Renal pelvis (tissue), 4 donors: Measurements from ENCODE around the gene EPHB6. TPM values are rescaled to one million over a fixed set of nuclear protein-coding genes. Genes with fewer than 3 reads are reported as not detected.
A peak's percentile ranks its signal among the peaks of the same experiment; 100 is the strongest.

ENCODE experiments used
- DNase-seq: peaks from one replicate; pipeline ENCODE4 v3.0.0-alpha.2; 2013
- polyA plus RNA-seq, 3 donors: library from polyadenylated mRNA; unstranded; fragments of 120-200 nt; gene quantifications; one replicate each; pipeline ENCODE4 v1.2.1, GENCODE V29; 2013; ENCODE audit not compliant: insufficient read length in 3 of 3

The EPHB6 gene
- polyA plus RNA-seq, 3 donors: 21.3 to 27.8 (median 24.5) TPM

DNA sequence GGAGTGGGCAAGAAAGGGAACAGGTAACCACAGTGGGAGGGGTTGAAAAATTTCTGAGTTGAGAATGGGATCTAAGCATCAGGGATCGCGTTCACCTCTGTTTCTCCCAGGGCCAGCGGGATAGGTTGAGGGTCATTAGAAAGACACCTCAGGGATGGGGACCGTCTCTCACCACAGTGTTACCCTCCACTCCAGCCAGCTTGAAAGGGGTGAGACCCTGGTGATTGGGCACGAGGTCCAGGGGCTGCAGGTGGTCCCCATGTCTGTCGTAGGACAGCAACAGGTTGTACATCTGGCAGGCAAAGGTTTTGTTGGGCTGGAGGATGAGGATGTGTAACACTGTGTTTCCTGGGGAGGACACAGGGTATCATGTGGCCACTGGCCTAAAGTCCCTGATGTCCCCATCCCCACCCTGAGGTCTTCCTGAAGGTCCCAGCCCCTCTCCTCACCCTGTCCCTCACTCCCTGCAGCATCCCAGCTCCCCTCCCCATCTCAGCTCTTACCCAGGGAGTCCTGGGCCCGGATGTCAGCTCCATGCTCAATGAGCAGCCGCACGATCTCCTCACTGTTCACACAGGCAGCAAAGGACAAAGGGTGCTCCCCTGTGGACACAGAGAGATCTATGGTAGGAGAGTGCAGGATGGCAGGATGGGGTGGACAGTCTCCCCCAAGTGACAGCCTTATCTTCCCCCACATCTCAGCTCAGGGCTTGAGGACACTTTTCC, 21.5 kb downstream of the EPHB6 start:
- no peak for DNase-seq

DNA sequence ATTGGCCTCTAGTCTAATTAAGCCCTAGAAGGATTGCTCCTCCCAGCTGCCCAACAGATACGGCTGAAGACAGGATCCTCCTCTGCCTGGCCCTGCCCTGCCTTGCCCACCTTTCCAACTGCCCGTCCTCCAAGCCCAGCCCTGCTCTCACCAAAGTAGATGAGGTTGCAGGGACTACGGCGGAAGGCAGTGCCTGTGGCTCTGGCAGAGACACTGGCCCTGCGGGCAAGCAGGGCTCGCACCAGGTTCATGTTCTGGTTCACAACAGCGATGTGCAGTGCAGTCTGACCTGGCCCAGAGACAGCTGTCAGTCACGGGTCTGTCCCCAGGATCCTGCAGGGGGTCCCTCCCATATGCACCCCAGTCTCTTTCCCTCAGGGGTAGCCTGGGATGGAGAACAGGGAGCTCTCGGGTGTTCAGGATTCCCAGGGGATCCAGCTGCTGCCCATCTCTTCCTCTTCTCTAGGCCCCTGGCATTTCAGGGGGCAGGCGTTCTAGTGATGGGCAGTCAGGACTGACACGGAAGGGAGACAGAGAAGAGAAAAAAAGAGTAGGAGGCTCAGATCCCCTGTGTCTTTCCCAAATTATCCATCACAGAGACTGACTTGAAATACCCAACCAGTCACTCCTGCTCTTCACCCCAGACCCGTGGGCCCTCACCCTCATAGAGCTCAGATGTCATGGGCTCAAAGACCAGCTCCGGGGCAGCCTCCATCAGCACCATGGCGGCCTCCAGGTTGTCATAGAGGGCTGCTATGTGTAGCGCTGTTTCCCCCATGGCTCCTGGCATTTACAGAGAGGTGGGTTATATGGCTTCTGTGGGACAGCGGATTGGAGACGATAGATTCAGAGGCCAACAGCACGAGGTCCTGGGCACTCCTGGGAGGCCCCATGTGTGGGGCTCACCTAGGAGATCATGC, 22.4 kb downstream of the EPHB6 start:
- DNase-seq: no peak

DNA sequence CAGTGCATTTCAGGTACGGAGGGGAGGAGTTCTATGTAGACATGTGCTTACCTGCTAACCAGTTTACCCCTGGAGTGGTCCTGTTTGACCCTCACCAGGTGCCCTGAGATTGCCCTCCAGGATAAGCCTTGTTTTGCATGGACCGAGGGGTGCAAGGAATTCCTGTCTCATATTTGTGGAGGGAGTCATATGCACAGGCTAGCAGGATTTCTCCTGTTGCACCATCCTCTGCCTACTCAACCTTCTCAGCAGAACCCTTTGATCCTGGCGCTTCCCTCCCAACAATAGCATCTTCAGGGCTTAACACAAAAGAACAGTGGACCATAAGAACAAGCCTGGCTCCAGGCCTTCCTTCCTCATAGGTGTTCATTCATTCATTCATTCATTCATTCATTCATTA, 23.4 kb downstream of the EPHB6 start:
- no peak for DNase-seq

DNA sequence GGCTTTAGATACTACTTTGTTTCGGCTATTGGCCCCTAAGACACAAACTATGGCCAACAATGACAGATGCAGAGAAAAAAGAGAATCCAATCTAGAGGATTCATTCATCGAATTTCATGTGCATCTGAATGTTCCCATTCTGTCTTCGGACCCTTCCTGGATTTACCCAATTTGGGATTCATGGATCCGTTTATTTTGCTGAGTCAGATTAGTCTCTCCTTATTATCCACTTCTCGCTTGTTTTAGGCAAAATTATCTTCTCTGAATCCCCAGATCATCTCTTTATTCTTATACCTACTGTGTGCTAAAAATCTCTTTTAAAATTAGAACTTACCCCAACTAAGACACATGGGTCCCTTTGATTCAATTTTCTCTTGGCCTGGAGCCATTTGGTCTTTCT, 24.2 kb downstream of the EPHB6 start:
- DNase-seq: no peak

DNA sequence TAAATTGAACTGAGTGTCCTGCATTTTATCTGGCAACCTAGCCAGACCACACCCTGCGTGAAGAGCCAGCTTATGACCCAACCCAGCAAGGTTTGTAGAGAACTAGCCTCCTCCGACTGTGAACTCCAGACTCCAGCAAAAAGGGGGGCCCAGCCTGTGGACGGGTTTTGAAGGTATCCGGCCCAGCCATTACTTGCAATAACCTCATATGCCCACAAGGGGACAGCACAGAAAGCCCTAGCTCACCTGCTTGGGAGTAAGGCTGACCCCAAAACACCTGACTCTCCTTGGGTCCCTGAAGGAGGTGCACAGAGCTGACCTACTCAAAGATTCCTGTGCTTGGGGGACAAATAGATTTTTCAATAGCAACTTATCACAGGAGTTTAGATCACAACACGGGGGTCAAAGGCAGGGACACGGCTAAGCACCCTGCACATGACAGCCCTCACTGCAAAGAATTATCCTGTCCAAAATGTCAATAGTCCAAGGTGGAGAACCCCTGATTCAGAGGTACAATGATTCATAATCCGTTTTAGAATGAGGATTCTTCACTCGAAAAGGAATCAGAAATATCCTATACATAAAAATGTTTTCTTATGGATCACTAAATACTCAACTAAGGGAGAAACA, 26.1 kb downstream of the EPHB6 start:
- DNase-seq: no peak

DNA sequence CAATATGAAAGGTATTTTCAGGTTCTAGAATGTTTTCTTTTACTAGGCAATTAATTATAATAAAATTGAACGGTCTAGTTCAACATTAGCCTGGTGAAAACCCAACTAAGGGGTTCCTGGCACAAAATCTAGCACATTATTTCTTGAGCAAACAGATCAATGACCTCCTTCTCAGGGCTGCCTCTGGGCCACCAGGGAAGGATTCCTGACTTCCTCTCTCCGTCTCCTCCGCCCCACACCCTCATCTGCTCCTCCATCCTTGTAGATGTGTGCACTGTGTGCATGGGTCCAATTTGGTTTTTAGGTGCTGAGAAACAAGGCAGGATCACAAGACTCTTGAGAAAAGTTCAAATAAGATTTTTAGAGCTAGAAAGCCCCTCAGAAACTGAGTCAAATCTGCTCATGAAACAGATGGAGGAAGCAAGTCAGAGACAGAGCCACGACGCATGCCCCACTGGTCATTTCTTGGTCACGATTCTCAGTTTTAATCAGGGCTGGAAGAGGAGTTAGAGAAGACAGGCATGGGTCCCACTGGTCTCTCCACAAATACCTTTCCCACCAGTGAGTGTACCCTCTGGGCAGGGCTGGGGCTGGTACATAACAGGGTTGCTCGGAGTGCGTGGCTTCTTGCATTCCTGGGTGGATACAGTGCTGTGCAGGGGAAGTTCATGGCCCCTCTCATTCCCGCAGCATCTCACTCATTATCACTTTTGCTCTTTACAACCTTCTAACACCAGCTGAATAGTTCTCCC, 26.9 kb downstream of the EPHB6 start:
- no peak for DNase-seq

DNA sequence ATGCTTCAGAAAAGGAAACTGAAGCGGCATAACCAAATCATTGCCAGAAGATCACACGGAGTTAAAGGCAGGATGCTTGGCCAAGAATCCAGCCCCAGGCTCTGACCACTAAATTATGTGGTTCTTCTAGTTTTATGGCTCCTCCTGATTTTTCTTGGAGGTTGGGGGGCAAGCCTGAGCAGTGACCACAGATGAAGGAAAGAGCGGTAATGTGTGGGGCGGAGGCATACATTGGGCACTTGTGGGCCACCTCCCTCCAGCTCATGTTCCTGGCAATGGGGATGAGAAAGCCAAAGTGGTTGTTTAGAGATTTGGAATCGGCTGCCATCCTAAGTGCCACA, 27.4 kb downstream of the EPHB6 start:
- DNase-seq: no peak

DNA sequence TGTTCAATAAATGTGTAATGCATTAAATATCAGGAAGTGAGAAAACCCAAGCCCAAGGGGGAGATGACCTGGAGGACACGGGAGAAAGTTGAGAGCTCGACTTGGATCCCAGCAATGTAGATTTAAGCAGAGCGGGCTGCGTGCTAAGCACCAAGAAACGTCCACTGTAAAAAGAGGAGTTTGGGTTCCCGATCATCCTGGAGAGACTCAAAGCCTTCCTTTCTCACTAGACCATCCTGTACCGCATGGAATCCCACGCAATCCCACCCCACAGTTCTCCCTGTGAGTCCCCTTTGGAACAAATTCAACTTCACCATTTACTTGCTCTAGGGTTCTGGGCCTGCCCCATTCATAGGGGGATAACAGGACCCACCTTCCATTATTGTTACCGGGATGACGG, 28.3 kb downstream of the EPHB6 start:
- no peak for DNase-seq

DNA sequence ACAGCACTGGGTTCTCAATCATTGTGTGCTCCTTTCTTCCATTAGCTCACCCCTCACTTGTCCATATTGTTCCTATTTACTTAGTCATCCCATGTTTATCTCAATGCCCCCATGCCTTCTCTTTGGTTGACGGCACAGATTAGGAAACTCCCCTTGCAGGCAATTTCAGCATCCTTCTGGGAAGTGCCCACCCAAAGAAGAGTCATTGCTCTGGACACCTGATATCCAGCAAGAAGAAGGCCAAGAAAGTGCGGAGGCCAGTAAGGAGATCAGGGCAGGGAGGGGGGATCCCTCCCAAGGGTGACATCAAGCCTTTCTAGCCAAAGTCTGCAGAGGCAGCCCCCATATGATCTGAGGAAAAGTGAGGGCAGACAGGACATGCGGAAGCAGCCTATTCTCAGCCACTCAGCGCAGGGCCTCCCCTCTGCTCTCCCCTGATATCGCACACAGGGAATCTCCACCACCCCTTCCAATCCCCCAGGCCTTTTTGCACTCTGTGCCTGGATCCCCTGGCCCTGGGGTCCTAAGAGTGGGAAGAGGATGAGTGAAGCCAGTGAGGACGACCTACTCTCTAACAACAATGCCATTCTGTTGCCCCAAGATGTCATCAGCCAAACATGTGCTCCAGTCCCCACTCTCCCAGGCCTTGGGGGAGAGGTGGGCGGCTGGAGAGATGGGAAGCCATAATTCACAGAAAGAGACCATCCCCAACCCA, 28.9 kb downstream of the EPHB6 start:
- DNase-seq: no peak

DNA sequence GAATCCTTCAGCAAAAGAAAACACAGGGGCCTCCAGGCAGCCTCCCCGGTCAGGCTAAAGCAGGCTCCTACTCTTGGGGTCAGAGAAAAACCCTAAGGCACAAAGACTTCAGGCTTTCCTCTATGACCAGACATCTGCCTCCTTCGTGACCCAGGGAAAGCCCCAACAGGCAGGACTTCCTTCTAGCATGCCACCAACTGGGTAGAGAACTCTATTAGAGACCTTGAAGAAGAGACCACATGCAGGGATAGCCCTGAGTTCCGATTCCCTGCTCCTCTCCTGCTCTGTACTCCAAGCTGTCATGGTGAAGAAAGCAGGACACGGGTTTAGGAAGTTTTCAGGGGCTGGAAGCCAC, 29.4 kb downstream of the EPHB6 start:
- DNase-seq: no peak

DNA sequence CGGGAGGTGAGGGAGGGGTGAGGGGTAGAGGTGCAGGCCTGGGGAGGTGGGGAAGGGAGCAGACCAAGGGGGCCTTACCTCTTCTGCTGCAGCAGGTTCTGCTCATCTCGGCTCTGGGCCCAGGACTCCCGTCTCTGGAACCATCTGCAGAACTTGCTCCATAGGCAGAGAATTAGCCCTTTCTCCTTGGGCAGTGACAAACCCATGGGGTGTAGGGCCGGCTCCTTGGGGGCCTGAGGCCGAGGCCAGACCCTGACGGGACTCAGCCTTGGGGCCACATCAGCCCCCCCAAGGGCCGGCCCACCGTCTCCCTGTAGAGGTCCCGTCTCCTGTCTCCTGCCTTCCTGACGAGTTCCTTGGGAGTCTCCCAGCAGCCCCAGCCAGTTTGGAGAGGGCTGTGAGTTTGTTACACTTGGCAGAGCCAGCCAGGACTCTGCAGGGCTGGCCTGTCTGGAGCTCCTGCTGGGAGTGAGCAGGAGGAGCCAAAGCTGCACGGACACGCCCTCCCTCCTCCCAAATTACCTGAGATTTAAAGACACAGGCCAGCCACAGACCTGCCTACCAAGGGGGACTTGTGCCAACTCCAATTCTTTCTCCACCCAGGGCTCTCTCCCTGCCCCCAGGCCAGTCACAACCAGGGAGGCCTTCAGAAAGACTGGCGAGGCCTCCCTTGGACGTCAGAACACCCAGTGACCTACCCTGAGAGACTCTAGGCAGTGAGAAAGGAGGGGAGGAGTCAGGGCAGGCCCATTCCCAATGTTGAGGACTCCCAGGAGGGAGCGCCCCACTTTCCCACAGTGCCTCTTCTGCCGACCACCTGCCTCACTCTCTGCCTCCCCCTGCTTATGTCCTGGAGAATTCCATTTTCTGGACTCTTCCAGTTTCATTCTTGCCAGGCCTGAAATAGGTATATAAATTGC, 30.7 kb downstream of the EPHB6 start, which contains the start of gene TRPV6:
TRPV6 (minus strand) TSS at position 435 of the 920 bp plus-strand sequence.
- DNase-seq: peak; percentile 34

DNA sequence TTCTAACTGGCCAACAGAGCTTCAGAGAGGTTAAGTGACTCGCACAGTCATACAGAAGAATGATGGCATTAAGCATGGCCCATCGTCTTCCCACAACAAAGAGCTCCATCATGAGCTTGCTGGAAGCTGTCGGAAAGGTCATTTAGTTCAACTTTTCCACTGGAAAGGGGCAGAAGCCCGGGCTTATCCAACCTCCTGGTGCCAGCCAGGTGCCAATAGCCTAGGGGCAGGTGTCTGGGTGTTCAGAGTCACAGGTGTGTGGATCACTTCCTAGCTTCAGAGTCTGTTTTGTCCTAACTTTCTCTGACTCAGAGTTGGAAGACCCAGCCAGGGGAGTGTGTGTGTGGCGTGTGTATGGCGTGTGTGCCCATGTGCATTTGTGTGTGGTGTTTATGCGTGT, 32.0 kb downstream of the EPHB6 start:
- no peak for DNase-seq

DNA sequence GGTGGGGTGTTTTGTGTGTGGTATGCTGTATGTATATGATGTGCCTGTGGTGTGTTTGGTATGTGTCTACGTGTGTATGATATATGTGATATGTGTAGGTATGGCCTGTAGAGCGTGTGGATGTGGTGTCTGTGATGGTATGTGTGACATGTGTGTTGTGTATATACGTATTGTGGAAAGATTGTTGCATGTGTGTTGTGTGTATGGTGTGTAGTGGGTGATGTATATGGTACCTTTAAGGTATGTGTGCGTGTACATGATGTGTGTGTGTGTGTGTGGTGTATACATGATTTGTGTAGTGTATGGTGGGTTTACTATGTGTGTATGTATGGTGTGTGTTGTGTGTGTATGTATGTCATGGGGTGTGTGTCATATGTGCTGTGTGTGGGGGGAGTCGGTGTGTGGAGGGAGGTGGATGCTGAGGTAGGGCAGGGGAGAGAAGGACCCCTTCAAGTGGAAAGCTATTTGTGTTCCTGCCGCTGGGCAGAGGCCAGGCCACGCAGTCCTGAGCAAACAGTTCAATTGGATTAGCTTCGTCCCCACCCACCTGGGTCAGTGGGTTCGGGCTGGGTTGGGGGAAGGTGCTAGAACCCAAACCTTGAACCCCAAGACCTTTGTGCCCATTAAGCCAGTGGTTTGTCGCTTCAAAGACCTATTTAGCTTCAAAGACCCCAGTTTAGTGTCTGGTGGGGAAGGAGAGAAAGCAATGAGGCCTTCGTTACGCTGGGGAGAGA, 32.6 kb downstream of the EPHB6 start:
- DNase-seq: no peak

DNA sequence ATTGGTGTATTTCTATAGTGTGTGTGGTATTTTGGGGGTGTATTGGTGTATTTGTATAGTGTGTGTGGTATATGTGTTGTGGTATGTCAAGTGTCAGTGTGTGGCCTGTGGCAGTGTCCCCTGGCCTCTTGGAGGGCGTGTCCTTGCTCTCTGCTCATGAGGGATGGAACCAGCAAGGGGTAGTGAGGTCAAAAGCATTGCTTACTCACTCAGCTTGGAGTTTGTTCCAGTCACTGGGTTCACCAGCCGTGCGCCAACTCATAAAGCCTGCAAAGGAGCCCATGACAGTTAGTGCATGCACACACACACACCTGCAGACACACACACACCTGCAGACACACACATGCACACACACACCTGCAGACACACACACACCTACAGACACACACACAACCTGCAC, 34.9 kb downstream of the EPHB6 start:
- DNase-seq: no peak

DNA sequence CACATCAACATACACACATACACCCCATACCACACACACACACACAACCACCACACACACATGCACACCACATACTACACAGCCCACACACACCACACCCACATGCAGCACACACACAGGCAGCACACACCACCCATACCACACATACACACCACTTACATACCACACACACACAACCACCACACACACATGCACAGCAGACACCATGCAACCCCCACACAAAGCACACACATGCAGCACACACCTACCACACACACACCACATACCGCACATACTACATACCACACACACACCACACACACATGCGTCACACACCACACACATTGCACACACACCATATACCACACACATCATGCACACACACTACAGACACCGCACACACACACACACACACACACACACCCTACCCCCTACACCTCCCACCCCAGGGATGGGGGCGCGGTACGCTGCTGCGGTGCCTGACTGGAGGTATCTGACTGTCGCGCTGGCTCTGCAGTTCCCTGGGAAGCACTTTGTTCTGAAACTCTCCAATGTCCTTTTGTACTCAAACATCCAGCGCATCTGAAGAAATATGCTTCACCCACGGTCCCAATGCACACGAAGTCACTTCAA, 36.1 kb downstream of the EPHB6 start:
- no peak for DNase-seq

DNA sequence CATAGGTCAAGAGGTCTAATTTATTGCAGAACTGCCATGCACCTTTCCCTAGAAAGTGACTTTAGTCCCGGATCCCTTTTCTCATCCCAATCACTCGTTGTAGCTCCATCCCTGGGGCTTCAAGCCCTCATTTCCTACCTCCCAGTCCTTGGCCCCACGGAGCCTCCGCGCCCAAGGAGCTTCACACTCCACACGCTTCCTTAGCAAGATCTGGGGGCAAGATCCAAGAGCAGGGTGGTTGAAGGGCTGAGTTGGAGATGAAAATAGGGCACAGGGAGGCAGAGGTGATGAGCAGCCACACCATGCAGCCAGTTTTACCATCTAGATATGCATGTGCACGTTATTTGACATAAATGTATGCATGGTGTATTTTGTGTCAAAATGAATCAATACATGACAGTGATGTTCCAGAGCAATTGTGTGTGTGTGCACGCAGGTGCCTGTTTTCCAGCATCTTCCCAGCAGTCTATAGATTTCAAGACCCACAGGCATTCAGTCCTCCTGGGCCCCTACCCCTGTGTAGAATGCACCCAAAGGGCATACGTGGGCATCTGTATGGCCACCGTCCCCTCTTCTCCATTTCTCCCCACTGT, 36.7 kb downstream of the EPHB6 start:
- no peak for DNase-seq

DNA sequence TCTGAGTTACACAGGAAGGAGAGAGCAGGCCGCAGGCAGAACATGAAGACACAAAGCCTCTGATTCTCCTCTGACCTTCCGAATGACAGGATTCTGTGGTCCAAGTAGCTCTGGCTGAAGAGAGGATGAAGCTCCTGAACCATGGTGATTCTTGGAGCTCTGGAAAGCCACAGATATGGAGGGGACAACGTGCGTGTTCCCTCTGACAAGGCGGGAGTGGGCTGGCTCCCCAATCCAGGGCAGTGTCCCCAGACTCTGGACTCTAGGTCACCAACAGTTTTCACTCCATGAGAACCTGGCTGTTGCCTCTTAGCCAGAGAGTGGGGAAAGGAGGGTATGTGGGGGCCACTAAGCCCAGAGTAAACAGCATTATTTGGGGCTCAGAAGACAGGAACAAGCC, 38.1 kb downstream of the EPHB6 start:
- DNase-seq: no peak

DNA sequence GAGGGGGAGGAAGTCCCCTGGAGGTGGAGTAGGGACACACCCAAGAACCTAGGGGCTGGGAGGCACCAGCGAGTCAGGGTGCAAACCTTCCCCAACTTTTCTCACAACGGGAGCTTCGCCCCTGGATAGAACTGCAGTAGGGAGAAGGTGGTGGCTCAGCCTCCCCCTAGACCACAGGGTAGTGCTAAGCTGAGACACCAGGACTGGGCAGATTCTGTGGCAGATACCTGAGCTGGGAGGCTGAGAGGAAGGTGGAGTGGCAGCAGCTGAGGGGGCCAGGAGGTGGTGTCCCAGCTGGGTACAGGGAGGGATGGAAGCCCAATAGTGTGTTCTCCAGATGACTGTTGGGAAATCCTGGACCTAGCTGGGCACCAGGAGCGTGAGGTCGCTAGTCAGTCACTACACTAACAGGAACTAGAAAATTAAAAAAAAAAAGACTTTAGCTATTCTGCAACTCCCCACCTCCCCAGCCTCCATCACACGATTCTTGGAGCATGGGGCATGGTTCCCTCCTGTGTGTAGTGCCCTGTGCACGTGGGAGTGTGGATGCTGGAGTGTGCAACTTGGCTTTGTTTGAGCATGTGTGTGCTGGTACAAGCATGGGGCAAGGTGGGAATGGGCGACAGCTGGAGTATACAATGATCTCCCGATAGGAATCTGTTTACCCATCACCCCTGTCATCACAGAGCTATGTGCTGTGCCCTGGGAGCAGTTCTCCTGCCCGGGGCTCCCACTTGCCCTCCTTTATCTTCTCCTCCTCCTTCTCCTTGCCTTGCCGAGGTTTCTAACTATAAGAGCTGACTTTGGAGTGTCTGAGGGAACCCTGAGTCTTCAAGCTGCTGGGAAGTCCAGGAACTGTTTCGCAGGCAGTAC, 39.5 kb downstream of the EPHB6 start:
- DNase-seq: no peak
